Activated CD4-positive, alpha-beta T cell treated with anti-CD3 and anti-CD28 coated beads, Interleukin-2, amount 50 U/mL, for 1 hour (primary cell): ENCODE data around the gene MLST8.
A peak's percentile ranks its signal among the peaks of the same experiment; 100 is the strongest.
"Not testable (repeated sequence)": the region's sequence is repeated elsewhere in the genome, so short reads cannot be mapped to it uniquely, and the experiment has no call there.

ENCODE experiments used
- DNase-seq: peaks from one replicate; pipeline ENCODE4 v3.0.0-alpha.2; 2020

Gene MLST8

DNA sequence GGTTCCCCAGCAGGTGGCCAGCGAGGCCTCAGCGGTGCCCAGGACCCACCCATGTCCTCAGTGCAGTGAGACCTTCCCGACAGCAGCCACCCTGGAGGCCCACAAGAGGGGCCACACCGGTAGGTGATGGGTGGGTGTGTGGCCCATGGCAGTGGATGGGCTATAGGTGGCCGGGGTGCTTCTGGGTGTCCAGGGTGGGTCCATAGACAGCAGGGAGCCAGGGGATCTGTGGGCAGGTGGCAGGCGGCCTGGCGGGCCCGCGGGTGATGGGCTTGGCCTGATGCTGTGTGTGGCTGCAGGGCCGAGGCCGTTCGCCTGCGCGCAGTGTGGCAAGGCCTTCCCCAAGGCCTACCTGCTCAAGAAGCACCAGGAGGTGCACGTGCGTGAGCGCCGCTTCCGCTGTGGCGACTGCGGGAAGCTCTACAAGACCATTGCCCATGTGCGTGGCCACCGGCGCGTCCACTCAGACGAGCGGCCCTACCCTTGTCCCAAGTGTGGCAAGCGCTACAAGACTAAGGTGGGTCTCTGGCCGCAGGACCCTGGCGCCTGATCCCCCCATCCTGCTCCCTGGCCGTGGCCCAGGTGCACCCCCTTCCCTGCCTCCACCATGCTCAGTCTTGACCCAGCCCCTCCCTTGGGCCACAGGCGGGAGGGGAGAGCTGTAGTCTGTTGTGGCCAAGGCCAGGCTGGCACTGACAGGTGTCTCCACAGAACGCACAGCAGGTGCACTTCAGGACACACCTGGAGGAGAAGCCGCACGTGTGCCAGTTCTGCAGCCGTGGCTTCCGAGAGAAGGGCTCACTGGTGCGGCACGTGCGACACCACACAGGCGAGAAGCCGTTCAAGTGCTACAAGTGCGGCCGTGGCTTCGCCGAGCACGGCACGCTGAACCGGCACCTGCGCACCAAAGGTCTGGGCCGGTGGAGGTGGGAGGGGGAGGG lies 28.9 kb downstream of the MLST8 start:
- no peak for DNase-seq

GRCh38 chr16:2234813-2235170 lies 29.5 kb downstream of the MLST8 start:
- DNase-seq = no peak

DNA sequence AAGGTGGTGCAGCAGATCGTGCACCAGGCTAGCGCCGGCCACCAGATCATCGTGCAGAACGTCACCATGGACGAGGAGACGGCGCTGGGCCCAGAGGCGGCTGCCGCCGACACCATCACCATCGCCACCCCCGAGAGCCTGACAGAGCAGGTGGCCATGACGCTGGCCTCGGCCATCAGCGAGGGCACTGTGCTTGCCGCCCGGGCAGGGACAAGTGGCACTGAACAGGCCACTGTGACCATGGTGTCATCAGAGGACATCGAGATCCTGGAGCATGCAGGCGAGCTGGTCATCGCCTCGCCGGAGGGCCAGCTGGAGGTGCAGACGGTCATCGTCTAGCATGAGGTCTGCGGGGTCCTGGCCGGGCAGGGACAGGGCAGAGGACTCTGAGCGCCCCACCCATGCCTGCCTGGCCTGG lies 30.0 kb downstream of the MLST8 start:
- no peak for DNase-seq

DNA sequence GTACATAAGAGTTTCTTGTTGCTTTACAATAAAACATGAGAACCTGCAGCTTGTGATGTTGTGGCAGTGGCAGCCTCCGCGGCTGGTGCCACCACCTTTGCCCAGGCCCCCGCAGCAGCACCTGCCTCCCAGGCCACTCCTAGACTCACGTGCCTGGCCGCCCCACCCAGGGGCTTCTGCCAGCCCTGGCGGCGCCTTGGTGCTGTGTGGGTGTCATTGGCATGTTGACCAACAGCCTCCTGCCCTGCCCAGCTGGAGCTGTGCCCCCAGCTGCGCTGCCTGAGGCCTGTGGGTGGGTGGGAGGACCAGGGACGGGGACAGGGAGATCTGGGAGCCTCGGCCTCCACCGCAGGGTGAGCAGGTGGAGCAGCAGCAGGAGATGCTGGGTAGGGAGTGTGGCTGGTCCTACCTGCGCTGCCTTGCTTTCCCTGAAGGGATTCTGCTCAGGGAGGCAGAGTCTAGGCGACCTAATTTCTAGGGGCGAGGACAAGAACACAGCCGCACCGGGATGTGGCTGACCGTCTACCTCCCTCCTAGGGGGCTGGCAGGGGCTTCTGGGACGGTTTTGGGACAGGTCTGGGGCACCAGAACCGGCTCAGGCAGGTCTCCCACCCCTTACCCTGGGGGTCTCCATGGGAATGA lies 30.6 kb downstream of the MLST8 start:
- DNase-seq = no peak

- DNase-seq = no peak
Measured at GRCh38 chr16:2236337-2237101, 31.3 kb downstream of the MLST8 start, which contains the start of gene DNASE1L2. TSS of gene DNASE1L2 (plus strand) at chr16:2236444. CDS start at chr16:2236817, 373 bp downstream.

DNA sequence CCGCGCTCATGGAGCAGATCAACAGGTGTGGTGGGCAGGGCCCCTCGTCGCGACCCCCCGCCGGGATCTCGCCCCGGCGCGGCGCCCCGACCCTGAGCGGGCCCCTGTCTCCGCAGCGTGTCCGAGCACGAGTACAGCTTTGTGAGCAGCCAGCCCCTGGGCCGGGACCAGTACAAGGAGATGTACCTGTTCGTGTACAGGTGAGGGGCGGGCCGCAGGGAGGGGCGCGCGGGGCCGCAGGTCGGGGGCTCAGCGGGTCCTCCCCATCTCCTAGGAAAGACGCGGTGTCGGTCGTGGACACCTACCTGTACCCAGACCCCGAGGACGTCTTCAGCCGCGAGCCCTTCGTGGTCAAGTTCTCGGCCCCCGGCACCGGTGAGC lies 31.8 kb downstream of the MLST8 start:
- no peak for DNase-seq

DNA sequence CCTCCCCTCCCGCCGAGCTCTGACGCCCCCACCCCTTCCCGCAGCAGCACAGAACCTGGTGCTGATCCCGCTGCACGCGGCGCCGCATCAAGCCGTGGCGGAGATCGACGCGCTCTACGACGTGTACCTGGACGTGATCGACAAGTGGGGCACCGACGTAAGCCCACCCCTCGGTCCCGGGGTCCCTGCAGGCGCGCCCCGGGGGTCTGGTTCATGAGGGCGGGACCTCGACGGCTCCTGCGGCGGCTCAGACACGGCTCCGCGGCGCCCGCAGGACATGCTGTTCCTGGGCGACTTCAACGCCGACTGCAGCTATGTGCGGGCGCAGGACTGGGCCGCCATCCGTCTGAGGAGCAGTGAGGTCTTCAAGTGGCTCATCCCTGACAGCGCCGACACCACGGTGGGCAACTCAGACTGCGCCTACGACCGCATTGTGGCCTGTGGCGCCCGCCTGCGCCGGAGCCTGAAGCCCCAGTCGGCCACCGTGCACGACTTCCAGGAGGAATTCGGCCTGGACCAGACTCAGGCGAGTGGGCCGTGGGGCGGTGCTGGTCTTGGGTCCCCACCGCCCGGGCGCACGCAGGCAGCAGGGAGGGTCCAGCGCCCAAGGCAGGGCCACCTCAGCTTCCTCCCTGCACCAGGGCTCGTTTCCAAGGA lies 32.4 kb downstream of the MLST8 start:
- no peak for DNase-seq

- DNase-seq = no peak
Measured at GRCh38 chr16:2238150-2238837, 33.0 kb downstream of the MLST8 start.

GRCh38 chr16:2238838-2239675 lies 33.8 kb downstream of the MLST8 start:
- no peak for DNase-seq

- DNase-seq = not testable (repeated sequence)
Measured at GRCh38 chr16:2240331-2240730, 35.1 kb downstream of the MLST8 start.

- DNase-seq = no peak
Measured at GRCh38 chr16:2242598-2242997, 37.3 kb downstream of the MLST8 start.

GRCh38 chr16:2243031-2243528 lies 37.8 kb downstream of the MLST8 start:
- no peak for DNase-seq

- no peak for DNase-seq
Measured at GRCh38 chr16:2243781-2244180, 38.5 kb downstream of the MLST8 start.

DNA sequence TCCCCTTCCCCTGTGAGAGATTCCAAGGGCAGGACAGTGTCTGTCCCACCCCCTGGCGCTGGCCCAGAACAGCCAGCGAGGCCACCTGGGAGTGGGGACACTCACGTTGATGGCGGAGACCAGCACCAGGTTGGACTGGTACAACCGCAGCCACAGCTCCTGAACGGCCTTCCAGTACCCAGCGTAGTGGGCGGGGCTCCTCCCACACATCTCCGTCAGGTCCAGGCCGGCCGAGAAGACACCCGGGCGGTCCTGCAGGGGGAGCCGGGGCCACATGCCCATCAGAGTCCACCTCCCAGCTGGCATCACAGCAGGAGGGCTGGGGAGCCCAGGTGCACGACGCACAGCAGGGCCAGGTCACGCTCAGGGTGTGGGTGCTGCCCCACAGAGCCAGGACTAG lies 39.0 kb downstream of the MLST8 start:
- no peak for DNase-seq

DNA sequence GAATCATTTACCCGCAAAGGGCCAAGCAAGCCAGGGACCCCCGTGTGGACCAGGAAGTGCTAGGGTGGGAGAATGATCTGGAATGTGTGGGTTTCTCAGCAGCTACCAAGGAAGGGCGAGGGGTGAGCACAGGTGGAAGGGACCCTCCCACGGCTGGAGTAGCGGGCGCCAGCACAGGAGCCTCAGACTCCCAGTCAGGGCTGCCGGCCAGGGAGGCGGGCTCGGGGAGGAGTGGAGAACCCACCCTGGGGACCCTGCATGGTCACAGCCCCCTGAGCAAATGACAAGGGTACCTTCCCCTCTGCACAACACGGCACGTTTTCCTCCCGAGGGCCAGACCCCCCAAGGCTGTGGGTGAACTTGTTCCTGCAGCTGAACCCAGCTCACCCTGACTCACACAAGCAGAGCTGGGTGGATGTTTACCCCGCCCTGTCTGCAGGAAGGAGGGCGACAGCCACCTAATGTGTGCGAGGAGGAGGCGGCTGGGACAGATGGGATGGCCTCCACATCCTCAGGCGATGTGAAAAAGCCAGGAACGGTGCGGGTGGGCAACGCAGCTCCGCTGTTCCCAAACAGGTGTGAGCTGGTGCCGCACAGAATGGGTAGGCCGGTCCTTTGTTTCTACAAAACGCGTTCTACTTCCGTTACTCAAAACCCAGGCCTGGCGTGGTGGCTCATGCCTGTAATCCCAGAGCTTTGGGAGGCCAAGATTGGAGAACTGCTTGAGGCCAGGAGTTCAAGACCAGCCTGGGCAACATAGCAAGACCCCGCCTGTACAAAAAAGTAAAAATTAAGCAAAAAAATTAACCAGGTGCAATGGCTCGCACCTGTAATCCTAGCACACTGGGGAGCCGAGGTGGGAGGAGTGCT lies 39.9 kb downstream of the MLST8 start:
- DNase-seq = no peak

- DNase-seq = no peak
Measured at GRCh38 chr16:2246301-2246885, 41.1 kb downstream of the MLST8 start.

DNA sequence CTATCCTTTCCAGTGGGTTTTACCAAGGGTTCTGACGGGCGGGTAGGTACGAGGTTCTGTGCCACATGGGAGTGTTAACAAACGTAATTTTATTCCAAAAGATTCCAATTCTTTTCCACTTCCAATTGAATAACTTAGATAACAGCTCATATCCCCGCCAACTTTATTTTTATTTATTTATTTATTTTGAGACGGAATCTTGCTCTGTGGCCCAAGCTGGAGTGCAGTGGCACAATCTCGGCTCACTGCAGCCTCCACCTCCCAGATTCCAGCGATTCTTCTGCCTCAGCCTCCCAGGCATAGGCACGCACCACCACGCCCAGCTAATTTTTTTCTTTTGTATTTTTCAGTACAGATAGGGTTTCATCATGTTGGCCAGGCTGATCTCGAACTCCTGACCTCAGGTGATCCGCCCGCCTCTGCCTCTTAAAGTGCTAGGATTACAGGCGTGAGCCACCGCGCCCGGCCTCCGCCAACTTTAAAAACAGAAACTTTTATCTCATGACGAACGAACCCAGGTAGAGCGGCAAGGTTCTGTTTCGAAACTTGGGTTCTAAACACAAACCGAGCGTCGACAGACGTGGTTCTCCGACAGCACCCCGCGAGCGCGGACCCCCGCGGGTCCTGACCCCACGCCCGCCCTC lies 45.5 kb downstream of the MLST8 start:
- peak; percentile 46 for DNase-seq

DNA sequence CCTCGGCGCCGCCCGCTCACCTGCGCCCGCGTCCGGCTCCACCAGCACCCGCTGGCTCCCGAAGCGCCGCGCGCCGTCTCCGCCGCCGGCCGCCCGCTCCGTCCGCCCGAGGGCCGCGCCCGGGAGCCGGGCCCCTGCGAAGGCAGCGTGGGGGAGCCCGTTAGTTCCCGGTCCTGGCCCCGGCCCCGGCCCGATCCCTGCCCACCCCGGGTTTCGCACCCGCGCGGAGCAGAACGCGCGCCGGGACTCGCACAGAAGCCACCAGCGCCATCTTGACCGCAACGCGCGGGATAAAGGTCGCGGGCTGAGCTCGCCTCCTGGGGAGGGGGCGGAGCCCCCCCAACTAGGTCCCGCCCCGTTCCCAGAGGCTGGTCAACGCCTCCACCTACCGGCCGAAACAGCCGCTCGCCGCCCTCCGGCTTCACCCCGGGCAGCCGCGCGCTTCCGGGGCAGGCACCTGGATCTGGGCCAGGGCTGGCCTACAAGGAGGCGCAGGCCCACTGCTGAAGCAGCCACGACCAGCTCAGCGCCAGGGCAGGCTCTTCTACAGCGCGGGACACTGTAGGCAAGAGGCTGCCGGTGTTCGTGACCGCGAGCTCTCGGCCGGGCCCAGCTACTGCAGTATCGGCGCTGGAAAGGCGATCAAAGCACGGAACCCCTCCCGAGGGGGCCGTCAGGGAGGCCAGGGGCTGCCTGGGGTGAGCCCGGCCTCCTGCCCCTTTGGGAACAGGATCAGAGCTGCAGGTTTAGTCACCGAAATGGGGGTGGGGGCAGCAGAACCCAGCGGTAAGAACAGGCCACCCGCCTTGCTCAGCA lies 46.2 kb downstream of the MLST8 start, which contains the start of gene ECI1:
ECI1 (minus strand) TSS at position 292 of the 816 bp plus-strand sequence; CDS start at position 271, 21 bp downstream.
- DNase-seq = peak; percentile 68
